H1 (cell line): ENCODE data around the gene TXNRD2. TPM values are rescaled to one million over a fixed set of nuclear protein-coding genes. Genes with fewer than 3 reads are reported as not detected.

Experiments
- BRCA1 ChIP-seq: IDR thresholded peaks from 2 replicates; pipeline ENCODE4 v1.6.1; 2012; ENCODE audit warnings: low read depth, low read length, improper control_type of control experiment
- CTCF ChIP-seq, 3 experiments: IDR thresholded peaks; 1 replicate in 2 of 3; 2 replicates in 1 of 3; pipeline versions ENCODE4 v1.5.1 to v1.6.1; 2011; ENCODE audit warnings: low read length in 3 of 3, mild to moderate bottlenecking in 3 of 3, inconsistent platforms in 2 of 3, low read depth in 1 of 3, moderate library complexity in 1 of 3; ENCODE audit not compliant: insufficient read depth in 1 of 3; ENCODE audit errors: control extremely low read depth in 1 of 3
- FOSL1 ChIP-seq: IDR thresholded peaks from 2 replicates; pipeline ENCODE4 v1.6.1; 2011; ENCODE audit warnings: mild to moderate bottlenecking, low read depth, low read length, moderate library complexity; ENCODE audit not compliant: insufficient read depth
- RFX5 ChIP-seq: IDR thresholded peaks from 2 replicates; pipeline ENCODE4 v1.6.1; 2011; ENCODE audit warnings: low read depth, low read length, improper control_type of control experiment, borderline replicate concordance
- SIN3A ChIP-seq, 2 experiments: IDR thresholded peaks in 1 of 2; conservative IDR thresholded peaks in 1 of 2; 2 replicates each; pipeline ENCODE4 v1.6.1; 2011 to 2012; ENCODE audit warnings: low read length in 2 of 2, improper control_type of control experiment in 1 of 2, low read depth in 1 of 2, mild to moderate bottlenecking in 1 of 2
- polyA plus RNA-seq, 7 experiments: library from polyadenylated mRNA; depleted of rRNA in 3 of 7; stranded (reverse) in 5 of 7; unstranded in 2 of 7; fragments of >200 nt in 5 of 7; fragments of 200-250 nt in 2 of 7; gene quantifications; 1 replicate in 5 of 7; 2 replicates in 1 of 7; 4 replicates in 1 of 7; pipeline versions ENCODE4 v1.2.1 to v1.2.3, GENCODE V29; 2011 to 2013; ENCODE audit warnings: missing spikeins in 2 of 7, mixed read lengths in 2 of 7
- total RNA-seq: library from RNA; stranded (reverse); fragmentation: NEBNext Ultra II Directional; extraction: Animal tissue kit (Norgen Biotek cat#: 25700); gene quantifications from 2 replicates; pipeline ENCODE4 v1.2.1, GENCODE V29; 2021

The TXNRD2 gene
- total and polyA plus RNA-seq, 2 of the 8 experiments (the other 6 are each of a cell fraction or from before 2014, with no cell fraction given), result 14.8 to 21.9 TPM

- TF ChIP-seq CTCF (IDR thresholded peaks at IDR 0.05; ENCODE audit: control extremely low read depth in 1 of 3, insufficient read depth in 1 of 3, low read depth in 1 of 3, low read length in 3 of 3) (no peak), SIN3A (conservative IDR thresholded peaks at IDR 0.05 in 1 of 2, IDR thresholded peaks at IDR 0.05 in 1 of 2; ENCODE audit: low read depth in 1 of 2, low read length in 2 of 2) (no peak), RFX5 (no peak), BRCA1 (no peak), FOSL1 (no peak)
These were observed 39.1 kb upstream of the TXNRD2 start (continued) for GRCh38 chr22:19980766-19981165.
